MG63 (cell line): Measurements from ENCODE around the gene RAB37. TPM values are rescaled to one million over a fixed set of nuclear protein-coding genes. Genes with fewer than 3 reads are reported as not detected.

Experiments
- total RNA-seq: library from RNA; depleted of rRNA; stranded (reverse); fragments of >200 nt; shearing (Covaris generic); gene quantifications from 2 replicates; pipeline ENCODE4 v1.2.3, GENCODE V29; 2014; ENCODE audit warnings: low replicate concordance; rRNA removed

Gene RAB37
- total RNA-seq, 1 experiment from 2014 or later: not detected

Other genes starting within 250 kb of the RAB37 start
- gene CD300LB, start 205.8 kb upstream of the RAB37 start, total RNA-seq: not detected in 2 replicates
- 0.52 TPM in 1 of 2 replicates, not detected in the other for gene CD300C, start 191.1 kb upstream of the RAB37 start, total RNA-seq
- not detected in 2 replicates for gene CD300H, start 169.7 kb upstream of the RAB37 start, total RNA-seq
- not detected in 2 replicates for gene CD300LD, start 145.0 kb upstream of the RAB37 start, total RNA-seq
- gene CD300E, start 113.5 kb upstream of the RAB37 start, total RNA-seq: not detected in 2 replicates
- not detected in 2 replicates for gene CD300LF, start 24.3 kb upstream of the RAB37 start, total RNA-seq
- 110 and 150 TPM in 2 replicates for gene NHERF1, start 11.4 kb downstream of the RAB37 start, total RNA-seq
- gene NAT9, start 39.1 kb downstream of the RAB37 start, total RNA-seq: 46.8 and 51.6 TPM in 2 replicates
- gene GRIN2C, start 122.6 kb downstream of the RAB37 start, total RNA-seq: not detected in 2 replicates
- gene FDXR, start 135.7 kb downstream of the RAB37 start, total RNA-seq: 8.4 and 15.6 TPM in 2 replicates
- gene FADS6, start 156.4 kb downstream of the RAB37 start, total RNA-seq: not detected in 2 replicates
- not detected in 2 replicates for gene USH1G, start 186.0 kb downstream of the RAB37 start, total RNA-seq
- not detected in 2 replicates for gene OTOP2, start 187.0 kb downstream of the RAB37 start, total RNA-seq
- not detected in 2 replicates for gene OTOP3, start 198.6 kb downstream of the RAB37 start, total RNA-seq
- gene HID1, start 235.5 kb downstream of the RAB37 start, total RNA-seq: not detected in 2 replicates